ENCODE data around the gene AOPEP.

DNA sequence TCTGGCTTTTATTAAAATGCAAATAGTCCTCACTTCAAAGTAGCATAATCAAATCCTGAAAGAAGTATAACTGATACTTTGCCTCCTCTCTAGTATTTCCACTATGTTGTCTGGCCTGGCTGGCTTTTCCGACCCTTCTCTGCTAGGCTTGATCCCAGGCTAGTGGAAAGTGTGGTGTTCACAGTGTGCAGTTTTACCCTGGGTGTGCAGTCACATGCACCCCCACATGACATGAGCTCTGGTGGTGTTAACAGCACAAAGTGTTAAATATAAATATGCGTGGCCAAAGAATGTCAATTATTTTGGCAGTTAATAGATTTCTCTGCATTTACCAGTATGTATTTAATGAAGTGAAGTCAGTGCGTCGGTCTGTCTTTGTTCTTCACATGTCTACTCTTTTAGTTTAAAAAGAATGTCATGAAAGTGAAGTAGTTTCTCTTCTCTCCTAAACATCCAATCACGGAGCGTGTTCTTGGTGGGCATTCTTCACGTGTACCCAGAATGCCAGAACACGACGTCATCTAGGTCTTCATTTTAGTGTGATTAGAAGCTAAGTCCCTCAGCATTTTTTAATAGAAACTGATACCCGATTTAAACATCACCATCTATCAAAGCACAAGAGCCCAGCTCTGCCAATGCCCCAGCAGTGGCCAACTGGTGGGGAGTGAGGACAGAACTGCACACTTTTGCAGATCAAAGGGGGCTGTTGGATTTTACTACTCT, 304.6 kb downstream of the AOPEP start:
- no peak for TF ChIP-seq EZH2 (IDR thresholded peaks at IDR 0.05; ENCODE audit: borderline replicate concordance, low read length)
- TF ChIP-seq, protein P1, sequence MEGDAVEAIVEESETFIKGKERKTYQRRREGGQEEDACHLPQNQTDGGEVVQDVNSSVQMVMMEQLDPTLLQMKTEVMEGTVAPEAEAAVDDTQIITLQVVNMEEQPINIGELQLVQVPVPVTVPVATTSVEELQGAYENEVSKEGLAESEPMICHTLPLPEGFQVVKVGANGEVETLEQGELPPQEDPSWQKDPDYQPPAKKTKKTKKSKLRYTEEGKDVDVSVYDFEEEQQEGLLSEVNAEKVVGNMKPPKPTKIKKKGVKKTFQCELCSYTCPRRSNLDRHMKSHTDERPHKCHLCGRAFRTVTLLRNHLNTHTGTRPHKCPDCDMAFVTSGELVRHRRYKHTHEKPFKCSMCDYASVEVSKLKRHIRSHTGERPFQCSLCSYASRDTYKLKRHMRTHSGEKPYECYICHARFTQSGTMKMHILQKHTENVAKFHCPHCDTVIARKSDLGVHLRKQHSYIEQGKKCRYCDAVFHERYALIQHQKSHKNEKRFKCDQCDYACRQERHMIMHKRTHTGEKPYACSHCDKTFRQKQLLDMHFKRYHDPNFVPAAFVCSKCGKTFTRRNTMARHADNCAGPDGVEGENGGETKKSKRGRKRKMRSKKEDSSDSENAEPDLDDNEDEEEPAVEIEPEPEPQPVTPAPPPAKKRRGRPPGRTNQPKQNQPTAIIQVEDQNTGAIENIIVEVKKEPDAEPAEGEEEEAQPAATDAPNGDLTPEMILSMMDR (conservative IDR thresholded peaks at IDR 0.05 in 1 of 2, IDR thresholded peaks at IDR 0.05 in 1 of 2; ENCODE audit: extremely low read depth in 1 of 2, insufficient read depth in 1 of 2, low read depth in 1 of 2, low read length in 2 of 2) = no peak

Measured in mammary epithelial cell (primary cell).